Activated naive CD8-positive, alpha-beta T cell (primary cell): ENCODE data around the gene FDPS.
"Not testable (repeated sequence)": the region's sequence is repeated elsewhere in the genome, so short reads cannot be mapped to it uniquely, and the experiment has no call there.

Experiments
- H3K27ac Mint-ChIP-seq: one replicate; pipeline ENCODE4 v1.8.0; 2021; ENCODE audit warnings: mixed read lengths
- H3K27me3 Mint-ChIP-seq: one replicate; pipeline ENCODE4 v1.8.0; 2021; ENCODE audit warnings: mixed read lengths
- H3K36me3 Mint-ChIP-seq: one replicate; pipeline ENCODE4 v1.8.0; 2021; ENCODE audit warnings: mixed read lengths
- H3K4me1 Mint-ChIP-seq: one replicate; pipeline ENCODE4 v1.8.0; 2021; ENCODE audit warnings: low read depth, mixed read lengths
- H3K4me3 Mint-ChIP-seq: one replicate; pipeline ENCODE4 v1.8.0; 2021; ENCODE audit warnings: mild to moderate bottlenecking, mixed read lengths
- H3K9me3 Mint-ChIP-seq: one replicate; pipeline ENCODE4 v1.8.0; 2021; ENCODE audit warnings: low read depth, mixed read lengths

The FDPS gene

GRCh38 chr1:155320661-155321617 lies 12.3 kb downstream of the FDPS start, which contains the start of gene RUSC1:
TSS of gene RUSC1 (plus strand) at chr1:155320894. CDS start at chr1:155321774, 880 bp downstream.
- Mint-ChIP-seq H3K9me3 (no peaks in the 10 kb centered on the region), H3K27me3 (no peaks in the 10 kb centered on the region), H3K4me1 (peaks cover 29% of the 10 kb centered on the region), H3K4me3 (peak within 1 kb of the TSS; percentile 67), H3K36me3 (no peaks in the 10 kb centered on the region), H3K27ac (no peak within 1 kb of the TSS)

DNA sequence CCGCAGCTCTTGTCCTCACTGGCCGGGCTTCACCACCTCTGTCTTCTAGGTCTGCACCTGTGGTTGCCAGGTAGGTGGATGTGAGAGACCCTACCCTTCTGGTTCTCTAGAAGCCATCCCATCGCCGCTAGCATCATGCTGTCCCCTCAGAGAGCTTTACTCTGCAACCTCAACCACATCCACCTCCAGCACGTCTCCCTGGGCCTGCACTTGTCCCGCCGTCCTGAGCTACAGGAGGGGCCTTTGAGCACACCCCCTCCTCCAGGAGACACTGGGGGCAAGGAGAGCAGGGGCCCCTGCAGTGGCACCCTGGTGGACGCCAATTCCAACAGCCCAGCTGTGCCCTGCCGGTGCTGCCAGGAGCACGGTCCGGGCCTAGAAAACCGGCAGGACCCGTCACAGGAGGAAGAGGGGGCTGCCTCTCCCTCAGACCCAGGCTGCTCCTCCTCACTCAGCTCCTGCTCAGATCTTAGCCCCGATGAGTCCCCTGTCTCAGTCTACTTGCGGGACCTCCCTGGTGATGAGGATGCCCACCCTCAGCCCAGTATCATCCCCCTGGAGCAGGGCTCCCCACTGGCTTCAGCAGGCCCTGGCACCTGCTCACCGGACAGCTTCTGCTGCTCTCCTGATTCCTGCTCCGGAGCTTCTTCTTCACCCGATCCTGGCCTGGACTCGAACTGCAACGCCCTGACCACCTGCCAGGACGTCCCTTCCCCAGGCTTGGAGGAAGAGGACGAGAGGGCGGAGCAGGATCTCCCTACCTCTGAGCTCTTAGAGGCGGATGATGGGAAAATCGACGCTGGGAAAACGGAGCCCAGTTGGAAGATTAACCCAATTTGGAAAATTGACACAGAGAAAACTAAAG lies 13.2 kb downstream of the FDPS start:
- H3K4me1 Mint-ChIP-seq = peaks cover 33% of the 10 kb centered on the region

DNA sequence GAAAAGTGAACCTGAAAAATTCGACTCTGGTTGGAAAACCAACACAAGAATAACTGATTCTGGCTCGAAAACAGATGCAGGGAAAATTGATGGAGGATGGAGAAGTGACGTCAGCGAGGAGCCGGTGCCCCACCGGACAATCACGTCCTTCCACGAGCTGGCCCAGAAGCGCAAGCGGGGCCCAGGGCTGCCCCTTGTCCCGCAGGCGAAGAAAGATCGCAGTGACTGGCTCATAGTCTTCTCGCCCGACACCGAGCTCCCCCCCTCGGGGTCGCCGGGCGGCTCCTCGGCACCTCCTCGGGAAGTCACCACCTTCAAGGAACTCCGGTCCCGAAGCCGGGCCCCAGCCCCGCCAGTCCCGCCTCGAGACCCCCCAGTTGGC lies 13.9 kb downstream of the FDPS start:
- no peaks in the 10 kb centered on the region for H3K9me3 Mint-ChIP-seq
- H3K4me1 Mint-ChIP-seq = peaks cover 33% of the 10 kb centered on the region
- no peaks in the 10 kb centered on the region for H3K36me3 Mint-ChIP-seq
- H3K4me3 Mint-ChIP-seq = peak overlapping the region; percentile 78
- H3K27ac Mint-ChIP-seq = no peak overlapping the region
- no peaks in the 10 kb centered on the region for H3K27me3 Mint-ChIP-seq

More for the DNA sequence above, 13.2 kb downstream of the FDPS start:
- Mint-ChIP-seq H3K27ac (no peak overlapping the region), H3K9me3 (no peaks in the 10 kb centered on the region), H3K36me3 (no peaks in the 10 kb centered on the region), H3K4me3 (peak overlapping the region; percentile 78), H3K27me3 (no peaks in the 10 kb centered on the region)

DNA sequence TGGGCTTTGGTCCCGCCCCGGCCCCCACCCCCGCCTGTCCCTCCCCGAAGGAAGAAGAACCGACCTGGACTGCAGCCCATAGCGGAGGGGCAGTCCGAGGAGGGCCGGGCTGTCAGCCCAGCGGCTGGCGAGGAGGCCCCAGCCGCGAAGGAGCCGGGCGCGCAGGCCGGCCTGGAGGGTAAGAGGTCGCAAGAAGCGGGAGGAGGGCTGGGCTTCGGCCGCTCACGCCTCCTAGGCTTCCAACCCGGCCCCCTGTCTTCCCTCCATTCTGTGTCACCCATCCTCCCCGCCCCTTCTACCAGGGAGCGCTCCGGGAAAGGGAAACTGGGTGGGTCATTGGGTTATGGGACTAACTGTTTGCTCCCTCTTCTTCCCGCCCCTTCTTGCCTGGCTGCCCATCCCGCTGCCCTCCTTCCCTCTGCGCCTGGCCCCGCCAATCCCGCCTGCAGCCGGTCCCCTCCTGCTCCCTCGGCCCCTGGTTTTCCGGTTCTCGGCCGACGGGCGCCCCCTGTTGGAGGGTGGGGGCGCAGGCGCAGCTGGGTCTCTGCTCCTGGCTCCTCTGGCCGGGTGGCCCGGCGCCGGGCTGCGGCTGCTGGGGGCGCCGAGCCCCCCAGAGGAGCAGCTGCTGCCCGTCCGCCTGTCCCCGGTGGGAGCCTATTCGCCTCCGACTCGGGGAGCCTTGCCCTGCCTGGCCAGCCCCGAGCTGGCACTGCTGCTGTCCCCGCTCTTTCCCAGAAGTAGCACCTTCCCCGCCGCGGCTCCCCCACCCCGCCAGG lies 14.5 kb downstream of the FDPS start:
- peak overlapping the region; percentile 84 for H3K4me3 Mint-ChIP-seq
- H3K27ac Mint-ChIP-seq = no peak overlapping the region
- no peaks in the 10 kb centered on the region for H3K27me3 Mint-ChIP-seq
- peaks cover 33% of the 10 kb centered on the region for H3K4me1 Mint-ChIP-seq
- H3K36me3 Mint-ChIP-seq = no peaks in the 10 kb centered on the region
- H3K9me3 Mint-ChIP-seq = no peaks in the 10 kb centered on the region

- Mint-ChIP-seq H3K9me3 (no peaks in the 10 kb centered on the region), H3K27me3 (no peaks in the 10 kb centered on the region), H3K4me3 (peak overlapping the region; percentile 84), H3K4me1 (peaks cover 33% of the 10 kb centered on the region), H3K27ac (no peak overlapping the region), H3K36me3 (no peaks in the 10 kb centered on the region)
Observed at GRCh38 chr1:155323729-155324036, 15.0 kb downstream of the FDPS start.

- Mint-ChIP-seq H3K27ac (peak overlapping the region; percentile 54), H3K4me3 (peak overlapping the region; percentile 84), H3K4me1 (peaks cover 30% of the 10 kb centered on the region), H3K27me3 (no peaks in the 10 kb centered on the region), H3K36me3 (no peaks in the 10 kb centered on the region), H3K9me3 (no peaks in the 10 kb centered on the region)
Observed at GRCh38 chr1:155324037-155324716, 15.5 kb downstream of the FDPS start.

GRCh38 chr1:155324717-155325602 lies 16.3 kb downstream of the FDPS start:
- Mint-ChIP-seq H3K27ac (no peak overlapping the region), H3K4me3 (peak overlapping the region; percentile 84), H3K36me3 (no peaks in the 10 kb centered on the region), H3K9me3 (no peaks in the 10 kb centered on the region), H3K4me1 (peaks cover 27% of the 10 kb centered on the region), H3K27me3 (no peaks in the 10 kb centered on the region)

DNA sequence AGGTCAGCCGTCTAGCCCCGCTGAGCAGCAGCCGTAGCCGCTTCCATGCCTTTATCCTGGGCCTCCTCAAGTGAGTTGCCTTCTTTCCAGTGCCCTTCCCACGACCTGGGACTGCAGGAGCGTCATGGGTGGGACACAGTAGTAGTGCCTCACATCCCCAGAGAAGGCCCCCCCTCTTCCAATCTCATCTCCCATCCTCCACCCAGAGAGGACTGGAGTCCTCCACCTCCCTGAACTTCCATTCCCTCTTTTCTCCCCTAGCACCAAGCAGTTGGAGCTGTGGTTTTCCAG lies 16.9 kb downstream of the FDPS start:
- H3K27me3 Mint-ChIP-seq = no peaks in the 10 kb centered on the region
- no peaks in the 10 kb centered on the region for H3K9me3 Mint-ChIP-seq
- peak overlapping the region; percentile 81 for H3K4me3 Mint-ChIP-seq
- peaks cover 22% of the 10 kb centered on the region for H3K4me1 Mint-ChIP-seq
- H3K27ac Mint-ChIP-seq = no peak overlapping the region
- H3K36me3 Mint-ChIP-seq = peaks cover under 1% of the 10 kb centered on the region

- peak overlapping the region; percentile 81 for H3K4me3 Mint-ChIP-seq
- H3K27ac Mint-ChIP-seq = peak overlapping the region; percentile 68
- H3K9me3 Mint-ChIP-seq = no peaks in the 10 kb centered on the region
- H3K36me3 Mint-ChIP-seq = peaks cover 2% of the 10 kb centered on the region
- H3K4me1 Mint-ChIP-seq = peaks cover 17% of the 10 kb centered on the region
- H3K27me3 Mint-ChIP-seq = no peaks in the 10 kb centered on the region
Observed at GRCh38 chr1:155326020-155326526, 17.4 kb downstream of the FDPS start.

DNA sequence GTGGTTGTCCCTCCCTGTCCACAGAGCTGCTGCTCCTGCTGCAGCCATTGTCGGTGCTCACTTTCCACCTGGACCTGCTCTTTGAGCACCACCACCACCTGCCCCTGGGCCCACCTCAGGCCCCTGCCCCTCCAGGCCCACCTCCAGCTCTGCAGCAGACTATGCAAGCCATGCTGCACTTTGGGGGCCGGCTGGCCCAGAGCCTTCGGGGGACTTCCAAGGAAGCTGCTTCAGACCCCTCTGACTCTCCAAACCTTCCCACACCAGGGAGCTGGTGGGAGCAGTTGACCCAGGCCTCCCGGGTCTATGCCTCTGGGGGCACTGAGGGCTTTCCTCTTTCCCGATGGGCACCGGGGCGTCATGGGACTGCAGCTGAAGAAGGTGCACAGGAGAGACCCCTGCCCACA lies 18.0 kb downstream of the FDPS start:
- Mint-ChIP-seq H3K27ac (no peak overlapping the region), H3K4me3 (no peak overlapping the region), H3K9me3 (no peaks in the 10 kb centered on the region), H3K27me3 (no peaks in the 10 kb centered on the region), H3K4me1 (peaks cover 14% of the 10 kb centered on the region), H3K36me3 (peaks cover 2% of the 10 kb centered on the region)

DNA sequence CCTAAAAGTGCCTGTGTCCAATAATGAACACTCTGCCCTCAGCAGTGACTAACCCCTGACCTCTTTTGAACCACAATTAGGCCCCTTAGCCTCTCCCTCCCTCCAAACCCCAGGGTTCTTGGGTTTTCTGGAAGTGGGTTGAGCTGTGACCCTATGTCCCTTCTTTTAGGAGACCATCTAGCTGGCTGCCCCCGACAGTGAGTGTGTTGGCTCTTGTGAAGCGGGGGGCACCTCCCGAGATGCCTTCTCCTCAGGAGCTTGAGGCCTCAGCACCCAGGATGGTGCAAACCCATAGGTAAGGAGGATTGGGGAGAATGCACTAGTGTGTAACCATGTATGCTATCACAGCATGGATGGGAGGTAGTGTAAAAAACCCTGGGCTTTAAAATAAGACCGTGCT lies 19.3 kb downstream of the FDPS start:
- no peak overlapping the region for H3K27ac Mint-ChIP-seq
- peaks cover 2% of the 10 kb centered on the region for H3K36me3 Mint-ChIP-seq
- no peak overlapping the region for H3K4me3 Mint-ChIP-seq

GRCh38 chr1:155328856-155329255 lies 20.2 kb downstream of the FDPS start:
- H3K36me3 Mint-ChIP-seq, H3K9me3 Mint-ChIP-seq: not testable (repeated sequence)
- peak overlapping the region; percentile 22 for H3K27ac Mint-ChIP-seq

More for the DNA sequence above, 19.3 kb downstream of the FDPS start:
- Mint-ChIP-seq H3K27me3 (no peaks in the 10 kb centered on the region), H3K4me1 (peaks cover 8% of the 10 kb centered on the region), H3K9me3 (no peaks in the 10 kb centered on the region)

GRCh38 chr1:155329980-155330598 lies 21.4 kb downstream of the FDPS start:
- Mint-ChIP-seq H3K4me3 (no peak overlapping the region), H3K4me1 (peaks cover 8% of the 10 kb centered on the region), H3K27me3 (no peaks in the 10 kb centered on the region), H3K36me3 (peaks cover 4% of the 10 kb centered on the region), H3K9me3 (no peaks in the 10 kb centered on the region), H3K27ac (no peak overlapping the region)

More at GRCh38 chr1:155328856-155329255, 20.2 kb downstream of the FDPS start:
- H3K27me3 Mint-ChIP-seq, H3K4me3 Mint-ChIP-seq, H3K4me1 Mint-ChIP-seq: not testable (repeated sequence)
